Activated CD8-positive, alpha-beta memory T cell treated with anti-CD3 and anti-CD28 coated beads for 36 hours (primary cell): Measurements from ENCODE around the gene RAMP1. TPM values are rescaled to one million over a fixed set of nuclear protein-coding genes. Genes with fewer than 3 reads are reported as not detected.

ENCODE experiments used
- CTCF ChIA-PET: fragments of 350-600 bp; sonication (Branson Sonifier 250); formaldehyde crosslinking; loops from one replicate; lab custom pipeline; 2021; ENCODE audit warnings: antibody characterized with exemption; lab: Charles Lee
- POLR2A ChIA-PET: fragments of 350-600 bp; sonication (Branson Sonifier 250); formaldehyde crosslinking; loops from one replicate; lab custom pipeline; 2021; ENCODE audit warnings: antibody characterized with exemption; lab: Charles Lee
- total RNA-seq, 2 experiments: library from RNA; stranded (reverse); gene quantifications; one replicate each; pipeline ENCODE4 v1.2.3, GENCODE V29; 2021

Gene RAMP1
- total RNA-seq, 2 experiments from 2014 or later: 0.34 to 0.63 TPM

- POLR2A ChIA-PET: no interaction called here
- CTCF ChIA-PET: interaction anchor here (1.0 kb wide), 1 partner anchor 34 kb away, joined by 3 read pairs; no protein-coding TSS in a partner anchor
Measured at GRCh38 chr2:237888389-237888788, 29.0 kb downstream of the RAMP1 start.

GRCh38 chr2:237889016-237889415, 29.6 kb downstream of the RAMP1 start:
- CTCF ChIA-PET: interaction anchor here (1.0 kb wide), 1 partner anchor 33 kb away, joined by 3 read pairs; no protein-coding TSS in a partner anchor

GRCh38 chr2:237889811-237890210, 30.4 kb downstream of the RAMP1 start:
- POLR2A ChIA-PET: interaction anchor here (0.6 kb wide), 1 partner anchor 101 kb away, joined by 3 read pairs; no protein-coding TSS in a partner anchor
- CTCF ChIA-PET: no interaction called here

More at GRCh38 chr2:237889016-237889415, 29.6 kb downstream of the RAMP1 start:
- POLR2A ChIA-PET: no interaction called here

- CTCF ChIA-PET: no interaction called here
- POLR2A ChIA-PET: no interaction called here
Measured at GRCh38 chr2:237892478-237892877, 33.1 kb downstream of the RAMP1 start.

GRCh38 chr2:237892984-237893595, 33.7 kb downstream of the RAMP1 start:
- ChIA-PET POLR2A (no interaction called here), CTCF (no interaction called here)

GRCh38 chr2:237894396-237894979, 35.1 kb downstream of the RAMP1 start:
- ChIA-PET CTCF (no interaction called here), POLR2A (no interaction called here)

- POLR2A ChIA-PET: no interaction called here
- CTCF ChIA-PET: no interaction called here
Measured at GRCh38 chr2:237894986-237895543, 35.6 kb downstream of the RAMP1 start.

- ChIA-PET POLR2A (no interaction called here), CTCF (no interaction called here)
Measured at GRCh38 chr2:237895544-237896506, 36.4 kb downstream of the RAMP1 start.

GRCh38 chr2:237896507-237896892, 37.1 kb downstream of the RAMP1 start:
- CTCF ChIA-PET: no interaction called here
- POLR2A ChIA-PET: no interaction called here

GRCh38 chr2:237896956-237897355, 37.5 kb downstream of the RAMP1 start:
- CTCF ChIA-PET: no interaction called here
- POLR2A ChIA-PET: no interaction called here

- POLR2A ChIA-PET: no interaction called here
- CTCF ChIA-PET: no interaction called here
Measured at GRCh38 chr2:237898057-237898414, 38.6 kb downstream of the RAMP1 start.

- POLR2A ChIA-PET: no interaction called here
- CTCF ChIA-PET: no interaction called here
Measured at GRCh38 chr2:237900891-237901831, 41.7 kb downstream of the RAMP1 start.

- CTCF ChIA-PET: no interaction called here
- POLR2A ChIA-PET: no interaction called here
Measured at GRCh38 chr2:237901932-237902850, 42.8 kb downstream of the RAMP1 start.

GRCh38 chr2:237904831-237905599, 45.6 kb downstream of the RAMP1 start:
- POLR2A ChIA-PET: interaction anchor here (0.5 kb wide), 1 partner anchor 232 kb away, joined by 3 read pairs; no protein-coding TSS in a partner anchor
- CTCF ChIA-PET: interaction anchor here (0.6 kb wide), 1 partner anchor 94 kb away, joined by 3 read pairs; no protein-coding TSS in a partner anchor

GRCh38 chr2:237907144-237907543, 47.7 kb downstream of the RAMP1 start:
- CTCF ChIA-PET: no interaction called here
- POLR2A ChIA-PET: no interaction called here

- ChIA-PET CTCF (no interaction called here), POLR2A (no interaction called here)
Measured at GRCh38 chr2:237909075-237909695, 49.8 kb downstream of the RAMP1 start.
